Measurements from ENCODE around the gene DET1.
"Not testable (repeated sequence)": the region's sequence is repeated elsewhere in the genome, so short reads cannot be mapped to it uniquely, and the experiment has no call there.

Gene DET1

GRCh38 chr15:88539441-88539840 is 7.0 kb downstream of the DET1 start:
- DNase-seq, result no peak

- DNase-seq, result no peak
These were observed 7.5 kb downstream of the DET1 start for GRCh38 chr15:88538972-88539371.

GRCh38 chr15:88537591-88538317 is 8.7 kb downstream of the DET1 start:
- no peak for DNase-seq

GRCh38 chr15:88535607-88536313 is 10.7 kb downstream of the DET1 start:
- DNase-seq, result no peak

GRCh38 chr15:88535100-88535499 is 11.4 kb downstream of the DET1 start:
- no peak for DNase-seq

GRCh38 chr15:88533376-88533775 is 13.1 kb downstream of the DET1 start:
- no peak for DNase-seq

- no peak for DNase-seq
These were observed 17.4 kb downstream of the DET1 start for GRCh38 chr15:88529021-88529630.

- no peak for DNase-seq
These were observed 20.1 kb downstream of the DET1 start for GRCh38 chr15:88526247-88526879.

- no peak for DNase-seq
These were observed 21.1 kb downstream of the DET1 start for GRCh38 chr15:88525418-88525817.

- not testable (repeated sequence) for DNase-seq
These were observed 22.4 kb downstream of the DET1 start for GRCh38 chr15:88524094-88524493.

- no peak for DNase-seq
These were observed 27.6 kb downstream of the DET1 start for GRCh38 chr15:88518903-88519302.

GRCh38 chr15:88513195-88513594 is 33.3 kb downstream of the DET1 start:
- DNase-seq, result no peak

- DNase-seq, result no peak
These were observed 33.9 kb downstream of the DET1 start for GRCh38 chr15:88512601-88513000.

GRCh38 chr15:88512078-88512477 is 34.4 kb downstream of the DET1 start:
- no peak for DNase-seq

GRCh38 chr15:88511161-88511560 is 35.3 kb downstream of the DET1 start:
- no peak for DNase-seq

GRCh38 chr15:88509964-88510363 is 36.5 kb downstream of the DET1 start:
- no peak for DNase-seq

GRCh38 chr15:88509321-88509720 is 37.2 kb downstream of the DET1 start:
- DNase-seq, result no peak

GRCh38 chr15:88506628-88507027 is 39.9 kb downstream of the DET1 start:
- DNase-seq, result no peak

- no peak for DNase-seq
These were observed 40.8 kb downstream of the DET1 start for GRCh38 chr15:88505721-88506120.

GRCh38 chr15:88504445-88504844 is 42.0 kb downstream of the DET1 start:
- DNase-seq, result no peak

- DNase-seq, result no peak
These were observed 47.5 kb downstream of the DET1 start for GRCh38 chr15:88498996-88499395.

GRCh38 chr15:88497109-88497765 is 49.2 kb downstream of the DET1 start:
- no peak for DNase-seq

- no peak for DNase-seq
These were observed 52.6 kb downstream of the DET1 start for GRCh38 chr15:88493844-88494243.

Data from activated CD8-positive, alpha-beta memory T cell treated with anti-CD3 and anti-CD28 coated beads, Interleukin-2, amount 50 U/mL, for 4 hours (primary cell).